GM19099 (cell line): ENCODE measurements around the gene CLEC9A.

Source experiments
- POLR2A ChIP-seq: IDR thresholded peaks from 3 replicates; pipeline ENCODE4 v1.6.1; 2011; ENCODE audit warnings: low read depth; ENCODE audit not compliant: insufficient read length; ENCODE audit errors: extremely low read depth

CLEC9A gene

GRCh38 chr12:10088955-10089900, 58.7 kb downstream of the CLEC9A start:
- no peak for TF ChIP-seq POLR2A

DNA sequence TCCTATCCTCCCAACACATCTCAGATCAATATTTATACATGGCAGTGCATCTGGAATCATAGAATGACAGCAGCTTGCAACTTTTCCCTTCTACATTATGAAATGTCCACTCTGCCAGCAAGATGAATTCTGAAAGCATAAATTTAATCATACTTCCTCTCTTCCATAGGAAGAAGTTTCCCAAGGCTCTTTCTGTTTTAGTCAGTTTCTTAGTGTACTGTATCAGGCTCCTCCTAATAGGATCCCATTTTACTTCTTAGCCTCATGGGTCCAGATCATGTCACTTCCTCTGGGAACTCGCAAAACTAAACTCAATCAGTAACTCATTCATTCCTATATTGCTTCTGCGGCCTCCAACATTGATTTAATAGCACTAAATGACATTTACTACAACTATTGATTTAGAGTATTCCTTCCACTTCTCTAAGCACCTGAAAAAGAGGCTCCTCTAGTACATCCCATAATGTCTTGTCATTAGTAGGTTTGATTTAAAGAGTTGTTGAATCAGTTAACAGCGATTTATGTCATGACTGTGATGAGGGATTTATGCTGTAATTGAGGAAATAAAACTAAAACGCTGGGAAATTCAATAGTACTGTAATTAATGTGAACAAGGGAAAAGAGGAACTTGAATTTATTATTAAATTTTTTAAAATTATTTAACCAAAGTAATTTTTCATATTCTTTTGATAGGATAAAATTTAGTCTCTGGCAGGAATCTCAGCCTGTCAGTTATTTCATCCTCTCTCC, 64.3 kb downstream of the CLEC9A start:
- TF ChIP-seq POLR2A: no peak

DNA sequence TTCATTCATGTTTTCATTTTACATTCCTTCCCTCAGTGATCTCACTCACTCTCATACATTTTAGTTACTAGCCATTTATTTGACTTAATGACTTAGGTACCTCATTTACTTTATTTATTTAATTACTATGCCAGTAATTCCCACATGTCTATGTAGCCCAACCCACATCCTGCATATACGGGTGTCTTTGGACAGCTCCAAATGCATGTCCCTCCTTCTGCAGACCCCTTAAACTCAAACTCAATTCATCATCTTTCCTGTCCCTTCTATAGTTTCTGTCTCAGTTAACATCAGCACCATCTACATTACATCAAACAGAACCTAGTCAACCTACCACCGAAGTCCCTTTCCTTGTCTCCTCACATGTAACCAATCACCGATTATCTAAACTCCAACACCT, 65.5 kb downstream of the CLEC9A start:
- TF ChIP-seq POLR2A: no peak

DNA sequence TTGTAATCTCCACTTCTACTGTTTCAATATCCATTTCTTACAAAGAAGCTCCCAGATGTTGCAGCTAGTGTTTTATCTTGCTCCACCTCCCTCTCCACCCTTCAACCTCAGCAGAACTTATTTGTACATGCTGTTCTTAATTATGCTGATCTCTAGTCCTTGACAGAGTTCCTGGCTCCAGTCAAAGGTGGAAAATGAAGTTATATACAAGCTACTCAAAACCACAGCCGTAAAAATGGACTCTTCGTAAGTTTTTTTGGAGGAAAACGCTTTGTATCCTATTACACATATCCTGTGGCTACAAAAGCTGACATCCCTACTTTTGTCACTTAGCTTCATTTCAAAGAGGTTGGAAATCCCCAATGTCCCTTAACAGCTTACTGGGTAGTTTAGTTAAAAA, 67.0 kb downstream of the CLEC9A start:
- no peak for TF ChIP-seq POLR2A

GRCh38 chr12:10098791-10099190, 68.3 kb downstream of the CLEC9A start, which contains the start of gene CLEC1A:
Gene CLEC1A (minus strand): TSS chr12:10098985. CDS start chr12:10098922, 63 bp downstream.
- no peak for TF ChIP-seq POLR2A

- no peak for TF ChIP-seq POLR2A
Observed at GRCh38 chr12:10101042-10101579, 70.6 kb downstream of the CLEC9A start.

DNA sequence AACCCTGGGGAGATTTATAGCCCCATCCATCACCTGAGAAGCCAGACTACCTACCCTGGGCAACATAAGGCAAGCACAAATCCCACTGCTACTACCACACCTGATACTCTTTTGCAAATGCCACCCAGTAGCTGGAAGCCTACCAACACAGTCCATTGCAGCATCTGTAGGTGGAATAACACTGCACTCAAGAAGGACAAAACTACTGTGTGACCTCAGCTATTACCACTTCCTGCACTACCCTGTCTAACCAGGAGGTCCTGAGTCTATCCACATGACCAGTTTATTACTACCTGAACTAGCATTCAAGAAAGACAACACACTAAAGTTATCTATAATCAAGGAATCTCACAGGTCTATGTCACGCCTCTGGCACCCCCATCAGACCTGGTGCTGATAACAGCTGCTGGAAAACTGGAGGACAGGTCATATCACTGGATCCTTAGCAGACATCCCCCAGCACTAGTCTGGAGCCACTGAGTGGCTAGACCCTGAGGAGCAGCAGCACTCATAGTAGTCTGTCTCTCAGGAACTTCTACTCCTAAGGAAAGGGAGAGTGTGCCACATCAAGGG, 71.3 kb downstream of the CLEC9A start:
- TF ChIP-seq POLR2A: no peak

GRCh38 chr12:10102322-10102721, 71.8 kb downstream of the CLEC9A start:
- no peak for TF ChIP-seq POLR2A

GRCh38 chr12:10110256-10110844, 79.9 kb downstream of the CLEC9A start:
- no peak for TF ChIP-seq POLR2A

GRCh38 chr12:10111451-10111850, 81.0 kb downstream of the CLEC9A start:
- no peak for TF ChIP-seq POLR2A

DNA sequence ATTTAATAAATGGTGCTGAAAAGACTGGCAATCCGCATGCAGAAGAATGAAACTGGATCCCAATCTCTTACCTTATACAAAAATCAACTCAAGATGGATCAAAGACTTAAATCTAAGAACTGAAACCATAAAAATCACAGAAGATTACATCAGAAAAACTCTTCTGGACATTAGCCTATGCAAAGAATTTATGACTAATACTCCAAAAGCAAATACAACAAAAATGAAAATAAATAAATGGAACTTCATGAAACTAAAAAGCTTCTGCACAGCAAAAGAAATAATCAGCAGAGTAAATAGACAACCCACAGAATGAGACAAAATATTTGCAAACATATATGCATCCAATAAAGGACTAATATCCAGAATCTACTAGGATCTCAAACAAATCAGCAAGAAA, 82.6 kb downstream of the CLEC9A start:
- no peak for TF ChIP-seq POLR2A

DNA sequence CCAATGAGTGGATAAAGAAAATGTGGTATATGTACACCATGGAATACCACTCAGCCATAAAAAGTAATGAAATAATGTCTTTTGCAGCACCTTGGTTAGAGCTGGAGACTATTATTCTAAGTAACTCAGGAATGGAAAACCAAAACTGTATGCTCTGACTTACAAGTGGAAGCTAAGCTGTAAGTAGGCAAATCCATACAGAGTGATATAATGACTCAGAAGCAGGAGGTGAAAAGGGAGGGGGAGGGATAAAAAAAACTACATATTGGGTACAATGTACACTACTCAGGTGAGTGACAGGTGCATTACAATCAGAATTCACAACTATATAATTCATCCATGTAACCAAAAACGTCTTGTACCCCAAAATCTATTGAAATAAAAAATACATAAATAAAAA, 83.4 kb downstream of the CLEC9A start:
- TF ChIP-seq POLR2A: no peak

GRCh38 chr12:10115311-10115710, 84.8 kb downstream of the CLEC9A start:
- no peak for TF ChIP-seq POLR2A
